ENCODE measurements around the gene GALNT14. TPM values are rescaled to one million over a fixed set of nuclear protein-coding genes. Genes with fewer than 3 reads are reported as not detected.

Gene GALNT14
- total RNA-seq, 1 experiment from 2014 or later: 2.7 TPM

DNA sequence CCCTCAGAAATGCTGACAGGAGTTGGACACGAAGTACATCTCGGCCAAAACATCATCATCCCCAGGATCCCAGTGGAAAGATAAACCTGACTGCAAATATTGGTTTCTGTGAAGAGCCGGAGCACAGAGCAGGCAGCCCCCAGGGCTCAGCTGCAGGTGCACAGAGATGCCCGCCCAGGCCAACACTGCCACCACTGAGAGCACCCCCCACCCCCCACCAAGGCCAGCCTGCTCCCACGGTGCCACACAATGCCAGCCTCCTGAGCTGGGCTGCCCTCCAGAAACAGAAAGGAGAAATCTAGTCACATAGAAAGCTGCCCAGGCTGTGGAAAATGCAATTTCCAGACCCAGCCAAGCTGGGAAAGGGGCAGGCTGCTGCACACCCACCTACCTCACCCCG is 71.7 kb downstream of the GALNT14 start:
- Mint-ChIP-seq H3K4me3 (no peak overlapping the region), H3K36me3 (ENCODE audit: insufficient read depth in 1 of 3, low read depth in 3 of 3) (no peaks in the 10 kb centered on the region; a peak in 1 of 7 replicates), H3K27me3 (ENCODE audit: low read depth) (peaks cover 1% of the 10 kb centered on the region; the same call in 1 of the 2 replicates), H3K4me1 (peaks cover 9 to 21% of the 10 kb centered on the region in 2 experiments), H3K9me3 (no peaks in the 10 kb centered on the region; a peak in 2 of 5 replicates), H3K27ac (no peak overlapping the region; a peak in 1 of 7 replicates)
- H3K18ac ChIP-seq (ENCODE audit: insufficient read length, low read depth, low read length): no peak overlapping the region
- no peak for DNase-seq
- H4K20me1 ChIP-seq (ENCODE audit: control insufficient read depth, insufficient read depth, insufficient read length): no peaks in the 10 kb centered on the region
- H3K4me1 ChIP-seq (ENCODE audit: insufficient read depth, low read length): no peaks in the 10 kb centered on the region; the same call in 1 of the 2 replicates
- no peak overlapping the region for H3T11ph ChIP-seq (ENCODE audit: low read length)
- no peak overlapping the region for H3K4me2 ChIP-seq (ENCODE audit: insufficient read depth, insufficient read length, low read length)
- no peak overlapping the region for H3K23ac ChIP-seq (ENCODE audit: insufficient read length, low read depth, low read length)
- H4K5ac ChIP-seq (ENCODE audit: insufficient read length, low read depth, low read length): no peak overlapping the region
- H2BK12ac ChIP-seq (ENCODE audit: insufficient read length, low read depth, low read length): no peak overlapping the region
- no peak overlapping the region for H2BK120ac ChIP-seq (ENCODE audit: low read depth, low read length, poor library complexity, severe bottlenecking)
- no peak overlapping the region for H3K9ac ChIP-seq (ENCODE audit: extremely low read depth, insufficient read length, low read length)
- no peaks in the 10 kb centered on the region for H3K9me3 ChIP-seq (ENCODE audit: control insufficient read depth, low read depth, low read length)
- H3K4ac ChIP-seq (ENCODE audit: low read depth, low read length): no peak overlapping the region
- WGBS (ENCODE audit: extremely low coverage, insufficient read length, low lambda C conversion rate): no CpG with 5 or more reads among the region's 6 CpGs
- no peaks in the 10 kb centered on the region for H3K23me2 ChIP-seq (ENCODE audit: insufficient read length, low read depth, low read length, poor library complexity, severe bottlenecking)
- no peaks in the 10 kb centered on the region for H3K79me1 ChIP-seq (ENCODE audit: insufficient read depth, low read depth, low read length, poor library complexity, severe bottlenecking)
- H3K27ac ChIP-seq (ENCODE audit: insufficient read length, low read depth, low read length): no peak overlapping the region
- no peak overlapping the region for H2BK20ac ChIP-seq (ENCODE audit: low read depth, low read length, poor library complexity, severe bottlenecking)
- H3K14ac ChIP-seq (ENCODE audit: insufficient read depth, low read length): no peak overlapping the region
- TF ChIP-seq, protein P1, sequence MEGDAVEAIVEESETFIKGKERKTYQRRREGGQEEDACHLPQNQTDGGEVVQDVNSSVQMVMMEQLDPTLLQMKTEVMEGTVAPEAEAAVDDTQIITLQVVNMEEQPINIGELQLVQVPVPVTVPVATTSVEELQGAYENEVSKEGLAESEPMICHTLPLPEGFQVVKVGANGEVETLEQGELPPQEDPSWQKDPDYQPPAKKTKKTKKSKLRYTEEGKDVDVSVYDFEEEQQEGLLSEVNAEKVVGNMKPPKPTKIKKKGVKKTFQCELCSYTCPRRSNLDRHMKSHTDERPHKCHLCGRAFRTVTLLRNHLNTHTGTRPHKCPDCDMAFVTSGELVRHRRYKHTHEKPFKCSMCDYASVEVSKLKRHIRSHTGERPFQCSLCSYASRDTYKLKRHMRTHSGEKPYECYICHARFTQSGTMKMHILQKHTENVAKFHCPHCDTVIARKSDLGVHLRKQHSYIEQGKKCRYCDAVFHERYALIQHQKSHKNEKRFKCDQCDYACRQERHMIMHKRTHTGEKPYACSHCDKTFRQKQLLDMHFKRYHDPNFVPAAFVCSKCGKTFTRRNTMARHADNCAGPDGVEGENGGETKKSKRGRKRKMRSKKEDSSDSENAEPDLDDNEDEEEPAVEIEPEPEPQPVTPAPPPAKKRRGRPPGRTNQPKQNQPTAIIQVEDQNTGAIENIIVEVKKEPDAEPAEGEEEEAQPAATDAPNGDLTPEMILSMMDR (conservative IDR thresholded peaks at IDR 0.05): no peak
- no peak overlapping the region for H2BK15ac ChIP-seq (ENCODE audit: low read depth, low read length)
- H3K56ac ChIP-seq (ENCODE audit: insufficient read length, low read depth, low read length): no peak overlapping the region
- H3K27me3 ChIP-seq (ENCODE audit: insufficient read depth, low read length): no peaks in the 10 kb centered on the region
- H4K91ac ChIP-seq (ENCODE audit: insufficient read length, low read depth, low read length): no peak overlapping the region
- no peak overlapping the region for H2BK5ac ChIP-seq (ENCODE audit: insufficient read length, low read length)
- H2AK5ac ChIP-seq (ENCODE audit: insufficient read length, low read length): no peak overlapping the region
- H2AFZ ChIP-seq (ENCODE audit: low read length): no peak overlapping the region
- H3K79me2 ChIP-seq (ENCODE audit: insufficient read depth, low read length): no peaks in the 10 kb centered on the region
- no peak overlapping the region for H4K8ac ChIP-seq (replicated peaks; ENCODE audit: insufficient read length, low read depth, low read length)

All from H9 (cell line).